ENCODE data around the gene DMXL1.

- TF ChIP-seq CTCF (conservative IDR thresholded peaks at IDR 0.05; ENCODE audit: low read depth, low read length) (no peak), EZH2 (IDR thresholded peaks at IDR 0.05; ENCODE audit: low read length, unreplicated experiment) (no peak), EZH2phosphoT487 (IDR thresholded peaks at IDR 0.05; ENCODE audit: borderline replicate concordance, low read length) (no peak)
Measured at GRCh38 chr5:119077444-119077843, 6.6 kb downstream of the DMXL1 start.
